NT2/D1 (cell line): ENCODE measurements around the gene PHACTR1.

ENCODE experiments used
- SUZ12 ChIP-seq: IDR thresholded peaks from 2 replicates; pipeline ENCODE4 v1.6.1; 2011; ENCODE audit not compliant: insufficient read length, insufficient read depth; ENCODE audit errors: extremely low read depth
- ZNF274 ChIP-seq: IDR thresholded peaks from 2 replicates; pipeline ENCODE4 v1.6.1; 2011; ENCODE audit warnings: mild to moderate bottlenecking, low read depth, low read length

- no peak for TF ChIP-seq ZNF274
- TF ChIP-seq SUZ12, result no peak
These were observed 404.2 kb downstream of the PHACTR1 start for GRCh38 chr6:13120483-13121482.
